Mesothelial cell of epicardium (in vitro differentiated cells): ENCODE measurements around the gene ZBTB3. TPM values are rescaled to one million over a fixed set of nuclear protein-coding genes. Genes with fewer than 3 reads are reported as not detected.
A peak's percentile ranks its signal among the peaks of the same experiment; 100 is the strongest.
"Not testable (repeated sequence)": the region's sequence is repeated elsewhere in the genome, so short reads cannot be mapped to it uniquely, and the experiment has no call there.

Experiments
- DNase-seq, 2 experiments: peaks; one replicate each; pipeline ENCODE4 v3.0.0; 2021; ENCODE audit warnings: low spot score in 2 of 2; ENCODE audit not compliant: unreplicated experiment in 2 of 2
- H3K27ac Mint-ChIP-seq: 2 replicates; pipeline ENCODE4 v1.8.0; 2021; ENCODE audit warnings: mixed read lengths
- H3K27me3 Mint-ChIP-seq: 2 replicates; pipeline ENCODE4 v1.8.0; 2021; ENCODE audit warnings: low read depth, mixed read lengths
- H3K36me3 Mint-ChIP-seq: 2 replicates; pipeline ENCODE4 v1.8.0; 2021; ENCODE audit warnings: mixed read lengths
- H3K4me1 Mint-ChIP-seq: 2 replicates; pipeline ENCODE4 v1.8.0; 2021; ENCODE audit warnings: mixed read lengths
- H3K4me3 Mint-ChIP-seq: 2 replicates; pipeline ENCODE4 v1.8.0; 2021; ENCODE audit warnings: mild to moderate bottlenecking, moderate library complexity, mixed read lengths
- H3K9me3 Mint-ChIP-seq: 2 replicates; pipeline ENCODE4 v1.8.0; 2021; ENCODE audit warnings: mixed read lengths
- CTCF ChIP-seq: fragments of 200-600 bp; sonication (generic); IDR thresholded peaks from one replicate; pipeline ENCODE4 v1.5.0; 2021; ENCODE audit warnings: antibody characterized with exemption; ENCODE audit not compliant: unreplicated experiment
- total RNA-seq: library from RNA; stranded (reverse); gene quantifications from 3 replicates; pipeline ENCODE4 v1.2.1, GENCODE V29; 2021

Gene ZBTB3
- total RNA-seq, 1 donor from 2014 or later = 13.2 TPM

- DNase-seq = no peak
- Mint-ChIP-seq H3K36me3 (peaks cover 12% of the 10 kb centered on the region), H3K9me3 (no peaks in the 10 kb centered on the region), H3K4me1 (peaks cover 18% of the 10 kb centered on the region), H3K4me3 (no peak overlapping the region), H3K27ac (no peak overlapping the region), H3K27me3 (no peaks in the 10 kb centered on the region)
- no peak for TF ChIP-seq CTCF
These were observed 21.1 kb downstream of the ZBTB3 start for GRCh38 chr11:62732830-62733229.

- Mint-ChIP-seq H3K4me3 (peak overlapping the region; percentile 95), H3K27ac (peak overlapping the region; percentile 73), H3K4me1 (peaks cover 29% of the 10 kb centered on the region)
- not testable (repeated sequence) for DNase-seq, H3K9me3 Mint-ChIP-seq, H3K27me3 Mint-ChIP-seq, H3K36me3 Mint-ChIP-seq
These were observed 23.9 kb downstream of the ZBTB3 start for GRCh38 chr11:62730076-62730475.

- peak within 1 kb of the TSS; percentile 100 for H3K27ac Mint-ChIP-seq
- no peaks in the 10 kb centered on the region for H3K27me3 Mint-ChIP-seq
- H3K9me3 Mint-ChIP-seq = no peaks in the 10 kb centered on the region
- peak; percentile 76 to 80 for DNase-seq
- H3K36me3 Mint-ChIP-seq = peaks cover 9% of the 10 kb centered on the region
- peaks cover 45% of the 10 kb centered on the region for H3K4me1 Mint-ChIP-seq
- peak within 1 kb of the TSS; percentile 95 for H3K4me3 Mint-ChIP-seq
- TF ChIP-seq CTCF = no peak
These were observed 25.6 kb downstream of the ZBTB3 start, which contains the start of gene TTC9C for GRCh38 chr11:62728171-62728988. Gene TTC9C, plus strand, starts transcription at chr11:62728486. Its CDS starts 363 bp downstream, at chr11:62728849.

- Mint-ChIP-seq H3K9me3 (no peaks in the 10 kb centered on the region), H3K4me3 (peak overlapping the region; percentile 95), H3K27me3 (no peaks in the 10 kb centered on the region), H3K4me1 (peaks cover 46% of the 10 kb centered on the region), H3K36me3 (peaks cover 5% of the 10 kb centered on the region), H3K27ac (peak overlapping the region; percentile 100)
- peak; percentile 68 to 79 for DNase-seq
- TF ChIP-seq CTCF = no peak
These were observed 26.1 kb downstream of the ZBTB3 start for GRCh38 chr11:62727872-62728170.

- peak within 1 kb of the TSS; percentile 95 for H3K4me3 Mint-ChIP-seq
- peak; percentile 98 to 99 for DNase-seq
- no peak for TF ChIP-seq CTCF
- no peaks in the 10 kb centered on the region for H3K27me3 Mint-ChIP-seq
- H3K27ac Mint-ChIP-seq = peak within 1 kb of the TSS; percentile 100
- H3K4me1 Mint-ChIP-seq = peaks cover 46% of the 10 kb centered on the region
- peaks cover 10% of the 10 kb centered on the region for H3K36me3 Mint-ChIP-seq
- H3K9me3 Mint-ChIP-seq = no peaks in the 10 kb centered on the region
These were observed 26.6 kb downstream of the ZBTB3 start, which contains the start of gene HNRNPUL2 for GRCh38 chr11:62727165-62727871. Gene HNRNPUL2, minus strand, starts transcription at chr11:62727457. Its CDS starts 301 bp downstream, at chr11:62727156.

- DNase-seq = no peak
- no peak for TF ChIP-seq CTCF
- Mint-ChIP-seq H3K4me1 (peaks cover 49% of the 10 kb centered on the region), H3K36me3 (peaks cover 15% of the 10 kb centered on the region), H3K4me3 (peak overlapping the region; percentile 95), H3K27me3 (no peaks in the 10 kb centered on the region), H3K9me3 (no peaks in the 10 kb centered on the region), H3K27ac (peak overlapping the region; percentile 100)
These were observed 27.1 kb downstream of the ZBTB3 start for GRCh38 chr11:62726915-62727164.
